DMS114 treated with DMSO at 0.1 percent for 48 hours (cell line): ENCODE results near the gene ZNF407.

Experiments used
- DNase-seq: peaks from one replicate; lab custom pipeline; 2025; ENCODE audit not compliant: unreplicated experiment; lab: John Stamatoyannopoulos, UW

Gene ZNF407

GRCh38 chr18:75043478-75043877 is 445.8 kb downstream of the ZNF407 start:
- DNase-seq: no peak

GRCh38 chr18:75044296-75044695 is 446.6 kb downstream of the ZNF407 start:
- DNase-seq: no peak

- DNase-seq: no peak
Observed at GRCh38 chr18:75044791-75045190, 447.1 kb downstream of the ZNF407 start.

GRCh38 chr18:75045272-75045671 is 447.6 kb downstream of the ZNF407 start:
- DNase-seq: no peak

- no peak for DNase-seq
Observed at GRCh38 chr18:75047240-75047961, 449.7 kb downstream of the ZNF407 start.

GRCh38 chr18:75048776-75049454 is 451.2 kb downstream of the ZNF407 start:
- DNase-seq: no peak

GRCh38 chr18:75049455-75049789 is 451.8 kb downstream of the ZNF407 start:
- DNase-seq: no peak

GRCh38 chr18:75051757-75052156 is 454.1 kb downstream of the ZNF407 start:
- DNase-seq: no peak

- no peak for DNase-seq
Observed at GRCh38 chr18:75052475-75052874, 454.8 kb downstream of the ZNF407 start.

GRCh38 chr18:75053028-75053629 is 455.5 kb downstream of the ZNF407 start:
- no peak for DNase-seq

GRCh38 chr18:75054046-75054445 is 456.4 kb downstream of the ZNF407 start:
- DNase-seq: no peak

- DNase-seq: no peak
Observed at GRCh38 chr18:75054611-75055010, 456.9 kb downstream of the ZNF407 start.

GRCh38 chr18:75057169-75057960 is 459.7 kb downstream of the ZNF407 start:
- DNase-seq: no peak

GRCh38 chr18:75060185-75060584 is 462.5 kb downstream of the ZNF407 start:
- DNase-seq: no peak

- no peak for DNase-seq
Observed at GRCh38 chr18:75062297-75062886, 464.7 kb downstream of the ZNF407 start.

- DNase-seq: no peak
Observed at GRCh38 chr18:75063196-75063595, 465.5 kb downstream of the ZNF407 start.

GRCh38 chr18:75063615-75064512 is 466.2 kb downstream of the ZNF407 start:
- DNase-seq: no peak

- no peak for DNase-seq
Observed at GRCh38 chr18:75064513-75064905, 466.8 kb downstream of the ZNF407 start.

- DNase-seq: no peak
Observed at GRCh38 chr18:75065251-75066000, 467.8 kb downstream of the ZNF407 start.
